Measurements from ENCODE around the gene NLGN1. TPM values are rescaled to one million over a fixed set of nuclear protein-coding genes. Genes with fewer than 3 reads are reported as not detected.

Gene NLGN1
- total and polyA plus RNA-seq, 2 of the 13 experiments (the other 11 are each of a cell fraction or from before 2014, with no cell fraction given): not detected

- ATAC-seq: no peak
- no peak for FAIRE-seq
- 2% methylated on average over 3 of the region's 3 CpGs for whole genome bisulfite sequencing (ENCODE audit: low lambda C conversion rate)
- H3K9me3 ChIP-seq (ENCODE audit: low read length): no peaks in the 10 kb centered on the region
- no peaks in the 10 kb centered on the region for H3K36me3 ChIP-seq (replicated peaks in 1 of 2; ENCODE audit: control insufficient read depth in 1 of 2, insufficient read depth in 2 of 2, low read length in 2 of 2)
- DNase-seq (ENCODE audit: low spot score): no peak
- CTCF ChIA-PET (ENCODE audit: low intra/inter-chr PET ratio, low total read pairs): no interaction called here
- no peaks in the 10 kb centered on the region for H3K79me2 ChIP-seq (ENCODE audit: insufficient read depth, low read length)
- no peak for TF ChIP-seq ZNF83 (CRISPR knock-in tag; IDR thresholded peaks at IDR 0.05; ENCODE audit: borderline replicate concordance)
- no peak for TF ChIP-seq ZBTB34 (CRISPR knock-in tag; IDR thresholded peaks at IDR 0.05)
- no peak for TF ChIP-seq MAF1 (CRISPR knock-in tag; IDR thresholded peaks at IDR 0.05; ENCODE audit: borderline replicate concordance)
- no peak for TF ChIP-seq CC2D1A (CRISPR knock-in tag; IDR thresholded peaks at IDR 0.05)
- no peak for TF ChIP-seq JUN (CRISPR knock-in tag; IDR thresholded peaks at IDR 0.05)
- TF ChIP-seq ZSCAN30 (CRISPR knock-in tag; IDR thresholded peaks at IDR 0.05): no peak
- no peak for TF ChIP-seq ATM (IDR thresholded peaks at IDR 0.05; ENCODE audit: borderline replicate concordance)
- TF ChIP-seq HOXA9 (CRISPR knock-in tag; IDR thresholded peaks at IDR 0.05; ENCODE audit: borderline replicate concordance): no peak
- TF ChIP-seq ZNF749 (CRISPR knock-in tag; IDR thresholded peaks at IDR 0.05; ENCODE audit: borderline replicate concordance): no peak
- TF ChIP-seq MAZ (IDR thresholded peaks at IDR 0.05; ENCODE audit: borderline replicate concordance, low read depth, low read length): no peak
- no peak for TF ChIP-seq MAZ (CRISPR knock-in tag; IDR thresholded peaks at IDR 0.05; ENCODE audit: low read depth)
- TF ChIP-seq ZNF800 (CRISPR knock-in tag; IDR thresholded peaks at IDR 0.05): no peak
- TF ChIP-seq U2AF2 (IDR thresholded peaks at IDR 0.05; ENCODE audit: low read depth, low read length): no peak
- TF ChIP-seq ONECUT2 (CRISPR knock-in tag; IDR thresholded peaks at IDR 0.05): no peak
- no peak for TF ChIP-seq NPAS2 (CRISPR knock-in tag; IDR thresholded peaks at IDR 0.05; ENCODE audit: borderline replicate concordance)
- no peak for TF ChIP-seq TGIF2 (CRISPR knock-in tag; IDR thresholded peaks at IDR 0.05)
- no peak for TF ChIP-seq NFRKB (IDR thresholded peaks at IDR 0.05)
- no peak for TF ChIP-seq ZNF782 (CRISPR knock-in tag; IDR thresholded peaks at IDR 0.05; ENCODE audit: borderline replicate concordance)
- no peak for TF ChIP-seq ZNF180 (CRISPR knock-in tag; IDR thresholded peaks at IDR 0.05; ENCODE audit: borderline replicate concordance, low read depth)
- TF ChIP-seq ZNF878 (CRISPR knock-in tag; IDR thresholded peaks at IDR 0.05): no peak
- TF ChIP-seq ZNF263 (CRISPR knock-in tag; IDR thresholded peaks at IDR 0.05): no peak
- H4K20me1 ChIP-seq (ENCODE audit: insufficient read depth, low read length): no peaks in the 10 kb centered on the region
- no peaks in the 10 kb centered on the region for H3K27me3 ChIP-seq (ENCODE audit: control insufficient read depth in 1 of 2, insufficient read depth in 2 of 2, low read length in 2 of 2)
- POLR2A ChIA-PET: no interaction called here
- no peaks in the 10 kb centered on the region for H3K4me1 ChIP-seq (ENCODE audit: insufficient read depth, low read length)
- no peak overlapping the region for H3K4me2 ChIP-seq (ENCODE audit: low read depth, low read length)
- intact Hi-C loops (cut with micrococcal nuclease; ENCODE audit: unreplicated experiment): no loop called here
- no peak overlapping the region for H2AFZ ChIP-seq (ENCODE audit: low read length)
- H3K4me3 ChIP-seq (replicated peaks in 1 of 3; ENCODE audit: insufficient read depth in 1 of 3, low read depth in 2 of 3, low read length in 3 of 3): no peak overlapping the region
- no peak overlapping the region for H3K27ac ChIP-seq (ENCODE audit: extremely low read length, insufficient read depth, low read length)
- no peak overlapping the region for H3K9ac ChIP-seq (ENCODE audit: insufficient read depth, low read depth, low read length)
- BruUV-seq (replicated peaks): no TSS peak
- in situ Hi-C loops (cut with HindIII; ENCODE audit: extremely low pct_ligation_motif_present, low pct_unique_long_range_greater_than_20kb): no loop called here
Observed at GRCh38 chr3:173743111-173743510, 345.6 kb downstream of the NLGN1 start.
